SK-N-SH treated with all-trans-retinoic acid at 6 μM for 48 hours (cell line): ENCODE measurements around the gene MIPOL1.

Source experiments
- ATAC-seq: fragments of 200-7000 bp; cut with Tn5 transposase; 3 replicates; pipeline ENCODE4 v1.9.1; 2020; ENCODE audit warnings: mild to moderate bottlenecking, moderate library complexity
- ARNTL ChIP-seq: fragments of 450-650 bp; formaldehyde crosslinking; IDR thresholded peaks from 2 replicates; pipeline ENCODE4 v1.5.0; 2020; ENCODE audit warnings: low read depth, mild to moderate bottlenecking, moderate library complexity, borderline replicate concordance
- BACH2 ChIP-seq: fragments of 250-450 bp; sonication (Bioruptor Pico); IDR thresholded peaks from 2 replicates; pipeline ENCODE4 v1.9.0; 2021; ENCODE audit warnings: mild to moderate bottlenecking, borderline replicate concordance
- CREB5 ChIP-seq: fragments of 250-450 bp; sonication (Bioruptor Pico); IDR thresholded peaks from 2 replicates; pipeline ENCODE4 v1.5.1; 2020; ENCODE audit warnings: low read depth, mild to moderate bottlenecking, moderate library complexity
- CSDC2 ChIP-seq: fragments of 250-450 bp; sonication (Bioruptor Pico); IDR thresholded peaks from 2 replicates; pipeline ENCODE4 v1.5.0; 2020; ENCODE audit warnings: mild to moderate bottlenecking, moderate library complexity
- CSRNP3 ChIP-seq: fragments of 250-450 bp; sonication (Bioruptor Pico); IDR thresholded peaks from 2 replicates; pipeline ENCODE4 v1.5.1; 2021; ENCODE audit warnings: mild to moderate bottlenecking, moderate library complexity
- ESRRG ChIP-seq: fragments of 250-450 bp; sonication (Bioruptor Pico); IDR thresholded peaks from 2 replicates; pipeline ENCODE4 v1.6.1; 2021; ENCODE audit warnings: mild to moderate bottlenecking
- ISL1 ChIP-seq: fragments of 250-450 bp; sonication (Bioruptor Pico); IDR thresholded peaks from 2 replicates; pipeline ENCODE4 v2.1.2; 2022; ENCODE audit warnings: mild to moderate bottlenecking, moderate library complexity
- OSR1 ChIP-seq: fragments of 250-450 bp; sonication (Bioruptor Pico); IDR thresholded peaks from 2 replicates; pipeline ENCODE4 v1.8.0; 2022; ENCODE audit warnings: moderate library complexity, mild to moderate bottlenecking, inconsistent platforms
- PATZ1 ChIP-seq: fragments of 250-450 bp; sonication (Bioruptor Pico); IDR thresholded peaks from 2 replicates; pipeline ENCODE4 v1.8.0; 2020; ENCODE audit warnings: mild to moderate bottlenecking, moderate library complexity, borderline replicate concordance
- PPARA ChIP-seq: fragments of 250-450 bp; sonication (Bioruptor Pico); IDR thresholded peaks from 2 replicates; pipeline ENCODE4 v1.5.0; 2020; ENCODE audit warnings: mild to moderate bottlenecking, borderline replicate concordance
- RARB ChIP-seq: fragments of 250-450 bp; sonication (Bioruptor Pico); IDR thresholded peaks from 2 replicates; pipeline ENCODE4 v1.8.0; 2021; ENCODE audit warnings: mild to moderate bottlenecking, moderate library complexity
- SNAI2 ChIP-seq: fragments of 250-450 bp; sonication (Bioruptor Pico); IDR thresholded peaks from 2 replicates; pipeline ENCODE4 v1.5.0; 2020; ENCODE audit warnings: mild to moderate bottlenecking, moderate library complexity
- TCF4 ChIP-seq: fragments of 250-450 bp; sonication (Bioruptor Pico); IDR thresholded peaks from 2 replicates; pipeline ENCODE4 v1.8.0; 2021; ENCODE audit warnings: mild to moderate bottlenecking, moderate library complexity, borderline replicate concordance
- TOX ChIP-seq: fragments of 250-450 bp; sonication (Bioruptor Pico); IDR thresholded peaks from 2 replicates; pipeline ENCODE4 v1.8.0; 2021; ENCODE audit warnings: mild to moderate bottlenecking, moderate library complexity, borderline replicate concordance
- TSHZ2 ChIP-seq: fragments of 250-450 bp; sonication (Bioruptor Pico); IDR thresholded peaks from 2 replicates; pipeline ENCODE4 v1.5.0; 2020; ENCODE audit warnings: mild to moderate bottlenecking, moderate library complexity
- ZFP3 ChIP-seq: fragments of 250-450 bp; sonication (Bioruptor Pico); IDR thresholded peaks from 2 replicates; pipeline ENCODE4 v1.5.0; 2020; ENCODE audit warnings: mild to moderate bottlenecking, moderate library complexity
- ZFP30 ChIP-seq: fragments of 450-650 bp; formaldehyde crosslinking; IDR thresholded peaks from 2 replicates; pipeline ENCODE4 v1.5.0; 2022; ENCODE audit warnings: mild to moderate bottlenecking, moderate library complexity
- ZNF70 ChIP-seq: fragments of 450-650 bp; formaldehyde crosslinking; IDR thresholded peaks from 2 replicates; pipeline ENCODE4 v1.5.0; 2020; ENCODE audit warnings: mild to moderate bottlenecking, moderate library complexity
- ZNF8 ChIP-seq: fragments of 450-650 bp; formaldehyde crosslinking; IDR thresholded peaks from 2 replicates; pipeline ENCODE4 v1.5.0; 2020; ENCODE audit warnings: mild to moderate bottlenecking, moderate library complexity

MIPOL1 gene

GRCh38 chr14:37268788-37269187 lies 71.1 kb downstream of the MIPOL1 start:
- ATAC-seq = no peak
- TF ChIP-seq TOX (CRISPR knock-in tag) = no peak
- TF ChIP-seq PPARA = no peak
- no peak for TF ChIP-seq ZFP3 (CRISPR knock-in tag)
- no peak for TF ChIP-seq ISL1
- no peak for TF ChIP-seq CSRNP3 (CRISPR knock-in tag)
- TF ChIP-seq CSDC2 (CRISPR knock-in tag) = no peak
- no peak for TF ChIP-seq RARB (CRISPR knock-in tag)
- no peak for TF ChIP-seq CREB5
- no peak for TF ChIP-seq ZNF70 (CRISPR knock-in tag)
- TF ChIP-seq ZNF8 (CRISPR knock-in tag) = no peak
- no peak for TF ChIP-seq ARNTL (CRISPR knock-in tag)
- no peak for TF ChIP-seq BACH2
- no peak for TF ChIP-seq SNAI2 (CRISPR knock-in tag)
- TF ChIP-seq ZFP30 = no peak

GRCh38 chr14:37270629-37271028 lies 72.9 kb downstream of the MIPOL1 start:
- TF ChIP-seq PATZ1 (CRISPR knock-in tag) = no peak
- no peak for TF ChIP-seq ZNF70 (CRISPR knock-in tag)
- no peak for ATAC-seq

- no peak for ATAC-seq
- TF ChIP-seq ZFP30 = no peak
- TF ChIP-seq SNAI2 (CRISPR knock-in tag) = no peak
- TF ChIP-seq ZNF8 (CRISPR knock-in tag) = no peak
- TF ChIP-seq TSHZ2 (CRISPR knock-in tag) = no peak
These were observed 74.8 kb downstream of the MIPOL1 start for GRCh38 chr14:37272569-37272968.

- no peak for TF ChIP-seq OSR1
- TF ChIP-seq ZNF70 (CRISPR knock-in tag) = no peak
- TF ChIP-seq CREB5 = no peak
- no peak for TF ChIP-seq ESRRG
- TF ChIP-seq ARNTL (CRISPR knock-in tag) = no peak
- TF ChIP-seq SNAI2 (CRISPR knock-in tag) = no peak
- no peak for TF ChIP-seq BACH2
- no peak for TF ChIP-seq RARB (CRISPR knock-in tag)
- no peak for TF ChIP-seq PATZ1 (CRISPR knock-in tag)
- no peak for TF ChIP-seq TSHZ2 (CRISPR knock-in tag)
- no peak for TF ChIP-seq ZNF8 (CRISPR knock-in tag)
- TF ChIP-seq CSRNP3 (CRISPR knock-in tag) = no peak
- TF ChIP-seq TCF4 (CRISPR knock-in tag) = no peak
- no peak for TF ChIP-seq ZFP30
- TF ChIP-seq, all 23 proteins: peak for 0
- no peak for ATAC-seq
These were observed 76.9 kb downstream of the MIPOL1 start for GRCh38 chr14:37274652-37275051.
